ENCODE results near the gene MOCOS. TPM values are rescaled to one million over a fixed set of nuclear protein-coding genes. Genes with fewer than 3 reads are reported as not detected.

The MOCOS gene
- total RNA-seq, 2 donors from 2014 or later: 1.0 to 1.3 TPM

DNA sequence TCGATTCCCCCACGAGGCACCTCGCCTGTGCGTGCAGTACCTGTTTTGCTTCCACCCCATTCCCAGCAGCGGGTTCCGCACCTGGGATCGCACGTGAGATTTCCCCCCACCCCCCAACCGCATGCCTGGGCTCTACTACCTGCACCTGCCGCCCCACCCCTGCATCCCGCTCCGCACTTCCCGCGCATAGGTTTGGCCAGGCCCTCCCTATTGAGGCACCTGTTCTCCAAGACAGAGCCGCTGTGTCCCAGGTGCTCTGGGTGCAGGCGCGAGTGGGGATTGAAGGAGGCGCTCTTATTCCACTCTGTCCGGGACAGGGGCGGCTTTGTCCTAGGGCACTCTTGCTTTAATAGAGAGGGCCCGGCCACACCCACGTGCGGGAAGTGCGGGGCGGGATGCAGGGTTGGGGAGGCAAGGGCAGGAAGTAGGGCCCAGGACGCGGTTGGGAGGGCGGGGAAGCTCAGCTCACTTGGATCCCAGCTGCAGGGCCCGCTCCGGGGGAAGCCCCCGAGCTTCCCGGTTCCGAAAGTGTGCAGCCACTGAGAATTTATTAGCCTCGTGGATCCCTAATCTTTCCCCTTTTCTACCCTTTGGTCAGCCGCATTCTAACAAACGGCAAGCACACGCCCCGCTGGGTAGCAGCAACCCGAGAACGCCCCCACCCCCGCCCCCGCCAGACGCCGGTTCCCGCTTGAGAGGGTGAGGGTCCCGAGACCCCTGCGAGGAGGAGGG lies 670 bp upstream of the MOCOS start:
- 8 to 29% methylated on average over 20 to 47 of the region's 47 CpGs for WGBS, 2 donors
- no peaks in the 10 kb centered on the region for H3K27me3 ChIP-seq
- peak overlapping the region in 3 of 4 donors; percentile 41 to 60 (median 51) for H3K27ac ChIP-seq
- TF ChIP-seq POLR2A (IDR thresholded peaks at IDR 0.05): no peak
- TF ChIP-seq, protein P1, sequence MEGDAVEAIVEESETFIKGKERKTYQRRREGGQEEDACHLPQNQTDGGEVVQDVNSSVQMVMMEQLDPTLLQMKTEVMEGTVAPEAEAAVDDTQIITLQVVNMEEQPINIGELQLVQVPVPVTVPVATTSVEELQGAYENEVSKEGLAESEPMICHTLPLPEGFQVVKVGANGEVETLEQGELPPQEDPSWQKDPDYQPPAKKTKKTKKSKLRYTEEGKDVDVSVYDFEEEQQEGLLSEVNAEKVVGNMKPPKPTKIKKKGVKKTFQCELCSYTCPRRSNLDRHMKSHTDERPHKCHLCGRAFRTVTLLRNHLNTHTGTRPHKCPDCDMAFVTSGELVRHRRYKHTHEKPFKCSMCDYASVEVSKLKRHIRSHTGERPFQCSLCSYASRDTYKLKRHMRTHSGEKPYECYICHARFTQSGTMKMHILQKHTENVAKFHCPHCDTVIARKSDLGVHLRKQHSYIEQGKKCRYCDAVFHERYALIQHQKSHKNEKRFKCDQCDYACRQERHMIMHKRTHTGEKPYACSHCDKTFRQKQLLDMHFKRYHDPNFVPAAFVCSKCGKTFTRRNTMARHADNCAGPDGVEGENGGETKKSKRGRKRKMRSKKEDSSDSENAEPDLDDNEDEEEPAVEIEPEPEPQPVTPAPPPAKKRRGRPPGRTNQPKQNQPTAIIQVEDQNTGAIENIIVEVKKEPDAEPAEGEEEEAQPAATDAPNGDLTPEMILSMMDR (IDR thresholded peaks at IDR 0.05): no peak
- H3K36me3 ChIP-seq (replicated peaks in 1 of 2; ENCODE audit: insufficient read depth in 1 of 2, low read depth in 2 of 2): no peaks in the 10 kb centered on the region
- peak; percentile 47 for ATAC-seq
- DNase-seq: peak; percentile 40 to 52 (median 44)
- intact Hi-C loops (cut with DNase I): no loop called here
- peak overlapping the region; percentile 41 to 54 for H3K4me3 ChIP-seq
- H3K9me3 ChIP-seq: no peaks in the 10 kb centered on the region
- H3K4me1 ChIP-seq: peaks cover 15% of the 10 kb centered on the region

DNA sequence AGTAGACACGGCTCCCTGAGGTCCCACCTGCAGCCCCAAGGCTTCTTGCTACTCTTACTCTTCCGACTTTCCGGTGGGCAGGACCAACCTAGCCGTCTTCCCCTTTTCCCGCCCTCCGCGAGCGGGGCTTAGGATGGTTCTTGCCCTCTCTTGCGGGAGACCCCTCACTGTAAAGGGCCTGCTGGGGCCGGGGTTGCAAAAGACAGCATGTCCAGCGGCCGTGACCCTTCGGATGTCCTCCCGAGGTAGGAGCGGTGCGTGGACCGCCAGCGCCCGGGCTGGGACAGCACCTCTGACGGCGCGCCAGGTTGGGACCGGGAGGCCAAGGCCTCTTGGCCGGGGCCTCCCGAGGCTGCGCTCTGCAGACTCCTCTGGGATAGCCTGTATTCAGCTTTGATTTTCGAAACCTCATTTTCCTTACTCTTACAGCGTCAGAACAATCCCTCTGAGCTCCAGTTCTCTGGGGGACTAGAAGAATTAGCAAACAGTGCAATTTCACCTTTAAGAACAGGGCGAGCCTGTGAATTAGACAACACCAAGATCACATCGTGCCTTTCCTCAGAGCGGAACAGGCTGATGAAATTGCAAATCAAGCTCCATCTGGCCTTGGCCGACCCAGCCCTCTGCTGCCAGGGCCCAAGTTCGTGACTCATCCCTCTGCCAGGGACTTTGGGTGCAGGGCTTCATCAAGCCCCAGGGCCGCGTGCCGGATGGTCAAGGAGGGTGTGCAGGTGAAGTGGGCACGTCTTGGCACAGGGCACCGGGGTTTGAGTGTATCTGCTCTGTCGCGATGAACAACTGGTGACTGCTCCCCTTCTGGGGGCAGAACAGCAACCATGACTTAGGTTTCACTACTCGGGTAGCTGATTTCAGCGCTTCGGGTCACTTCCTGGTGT lies 777 bp downstream of the MOCOS start:
- peak overlapping the region in 3 of 4 donors; percentile 41 to 60 (median 51) for H3K27ac ChIP-seq
- no peak for TF ChIP-seq POLR2A (IDR thresholded peaks at IDR 0.05)
- TF ChIP-seq, protein P1 (IDR thresholded peaks at IDR 0.05): no peak
- ATAC-seq (peak; percentile 19), DNase-seq (peak in 3 of 4 donors; percentile 22 to 33 (median 32))
- 33 to 45% methylated on average over 33 to 43 of the region's 43 CpGs for WGBS, 2 donors
- intact Hi-C loops (cut with DNase I): no loop called here
- H3K36me3 ChIP-seq (replicated peaks in 1 of 2; ENCODE audit: insufficient read depth in 1 of 2, low read depth in 2 of 2): no peaks in the 10 kb centered on the region
- no peaks in the 10 kb centered on the region for H3K27me3 ChIP-seq
- no peaks in the 10 kb centered on the region for H3K9me3 ChIP-seq
- peaks cover 15% of the 10 kb centered on the region for H3K4me1 ChIP-seq
- H3K4me3 ChIP-seq: peak overlapping the region; percentile 41 to 54

DNA sequence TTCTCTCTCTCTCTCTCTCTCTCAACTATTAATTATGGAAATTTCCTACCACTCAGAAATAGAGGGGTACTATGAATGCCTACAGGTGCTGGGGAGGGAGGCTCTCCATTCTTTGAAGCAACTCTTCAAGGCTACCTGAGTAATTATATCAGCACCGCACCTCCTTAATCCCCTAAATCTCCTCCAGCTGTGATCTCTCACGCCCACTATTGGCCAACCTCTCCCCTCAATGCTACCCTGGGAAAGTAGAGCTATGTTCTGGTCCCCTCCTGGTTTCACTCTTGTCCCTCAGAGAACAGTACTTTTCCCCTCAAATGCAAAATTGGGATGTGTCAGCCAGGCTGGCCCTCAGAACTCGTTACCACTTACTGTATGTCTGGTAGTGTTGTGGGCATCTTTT lies 1.6 kb downstream of the MOCOS start:
- TF ChIP-seq, protein P1 (IDR thresholded peaks at IDR 0.05): no peak
- TF ChIP-seq POLR2A (IDR thresholded peaks at IDR 0.05): no peak
- WGBS, 2 donors: 75 to 83% methylated on average over 3 of the region's 3 CpGs
- DNase-seq (no peak), ATAC-seq (no peak)
- Histone ChIP-seq H3K4me1 (peaks cover 15% of the 10 kb centered on the region), H3K27ac (no peak overlapping the region), H3K27me3 (no peaks in the 10 kb centered on the region), H3K4me3 (no peak overlapping the region), H3K36me3 (replicated peaks in 1 of 2; ENCODE audit: insufficient read depth in 1 of 2, low read depth in 2 of 2) (no peaks in the 10 kb centered on the region), H3K9me3 (no peaks in the 10 kb centered on the region)
- intact Hi-C loops (cut with DNase I): no loop called here

DNA sequence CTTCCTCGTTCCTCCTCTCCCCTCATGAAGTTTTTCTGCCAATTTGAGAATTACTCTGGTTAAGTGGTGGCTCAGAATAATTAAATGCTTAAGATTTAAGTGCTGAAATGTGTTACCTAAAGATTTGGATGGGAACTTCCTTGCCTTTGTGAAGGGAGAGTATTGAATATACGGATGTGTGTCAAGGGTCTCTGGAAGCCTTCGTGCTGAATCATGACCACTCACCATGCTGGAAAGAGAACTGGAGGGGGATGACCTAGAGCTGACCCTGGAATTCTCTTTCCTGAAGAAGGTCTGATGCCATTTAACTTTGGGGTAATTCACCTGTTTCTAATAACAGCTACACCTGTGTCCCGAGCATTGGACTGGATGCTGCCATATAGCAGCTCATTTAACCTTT lies 2.2 kb downstream of the MOCOS start:
- intact Hi-C loops (cut with DNase I): no loop called here
- ATAC-seq (no peak), DNase-seq (no peak)
- Histone ChIP-seq H3K36me3 (replicated peaks in 1 of 2; ENCODE audit: insufficient read depth in 1 of 2, low read depth in 2 of 2) (no peaks in the 10 kb centered on the region), H3K4me1 (peaks cover 15% of the 10 kb centered on the region), H3K9me3 (no peaks in the 10 kb centered on the region), H3K27ac (no peak overlapping the region), H3K27me3 (no peaks in the 10 kb centered on the region), H3K4me3 (no peak overlapping the region)
- TF ChIP-seq, protein P1 (IDR thresholded peaks at IDR 0.05): no peak
- TF ChIP-seq POLR2A (IDR thresholded peaks at IDR 0.05): no peak
- WGBS, 2 donors: 83 to 87% methylated on average over 4 of the region's 4 CpGs

Data from body of pancreas (tissue), 4 donors.